AG04449 (cell line): ENCODE data around the gene FUBP3.

ENCODE experiments used
- CTCF ChIA-PET: fragments of 350-600 bp; formaldehyde crosslinking; extraction: SDS; loops from one replicate; lab custom pipeline; 2021; ENCODE audit warnings: antibody characterized with exemption; lab: Yijun Ruan, JAX
- POLR2A ChIA-PET: fragments of 400-600, 350-600 bp; formaldehyde crosslinking; extraction: SDS; loops from one replicate; lab custom pipeline; 2020; ENCODE audit warnings: antibody characterized with exemption, inconsistent platforms; lab: Yijun Ruan, JAX
- DNase-seq: peaks from one replicate; pipeline ENCODE4 v3.0.0-alpha.2; 2010; ENCODE audit warnings: low read depth, low spot score
- H3K4me3 ChIP-seq: 2 replicates; pipeline ENCODE4 v1.5.1; 2011; ENCODE audit warnings: low read depth, mild to moderate bottlenecking, control low read depth, low read length
- TF ChIP-seq, protein P1 (sequence below): IDR thresholded peaks from one replicate; pipeline ENCODE4 v1.5.1; 2011; ENCODE audit warnings: mild to moderate bottlenecking, moderate library complexity, low read length, control low read depth, inconsistent platforms; ENCODE audit not compliant: insufficient read depth; ENCODE audit errors: missing control alignments

The FUBP3 gene

DNA sequence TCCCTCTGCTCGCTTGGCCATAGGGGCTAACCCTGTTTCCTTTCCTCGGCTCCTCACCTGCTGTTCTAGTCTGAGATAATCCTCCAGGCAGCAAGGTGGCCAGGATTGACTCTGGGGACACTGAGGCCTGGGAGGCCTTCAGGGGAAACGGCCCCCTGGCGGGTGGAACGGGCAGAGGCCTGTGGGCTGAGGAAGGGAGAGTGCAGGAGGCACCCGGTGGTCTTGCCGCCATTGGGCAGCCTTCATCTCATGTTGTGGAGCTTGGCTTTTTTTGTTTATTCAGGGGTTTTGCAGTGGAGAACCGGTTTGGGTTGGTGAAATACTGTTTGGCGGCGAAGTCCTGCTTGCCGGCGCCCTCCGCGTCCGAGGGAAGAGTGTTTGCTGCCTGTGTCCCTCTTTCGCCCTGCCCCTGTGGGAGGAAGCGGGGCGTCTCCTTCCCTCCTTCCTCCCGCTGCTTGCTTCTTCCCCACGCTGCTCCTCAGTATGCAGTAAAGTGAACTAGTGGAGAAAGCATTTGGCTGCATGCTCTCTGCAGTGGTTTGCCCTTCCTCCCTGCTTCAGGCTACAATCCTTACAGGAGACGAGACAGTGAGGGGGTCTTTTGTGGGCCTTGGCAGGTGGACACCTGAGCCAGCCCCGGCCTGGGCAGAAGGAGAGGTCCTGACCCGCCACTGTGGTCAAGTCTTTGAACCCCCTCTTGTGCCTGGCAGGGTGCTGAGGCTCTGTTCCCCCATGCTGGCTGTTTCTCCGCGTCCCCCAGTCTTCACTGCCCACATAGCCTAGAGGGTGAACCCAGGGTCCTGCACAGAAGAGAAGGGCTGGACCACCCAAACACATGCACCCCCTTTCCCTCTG is 54.2 kb downstream of the FUBP3 start:
- POLR2A ChIA-PET, result no interaction called here
- DNase-seq, result no peak
- TF ChIP-seq, protein P1, sequence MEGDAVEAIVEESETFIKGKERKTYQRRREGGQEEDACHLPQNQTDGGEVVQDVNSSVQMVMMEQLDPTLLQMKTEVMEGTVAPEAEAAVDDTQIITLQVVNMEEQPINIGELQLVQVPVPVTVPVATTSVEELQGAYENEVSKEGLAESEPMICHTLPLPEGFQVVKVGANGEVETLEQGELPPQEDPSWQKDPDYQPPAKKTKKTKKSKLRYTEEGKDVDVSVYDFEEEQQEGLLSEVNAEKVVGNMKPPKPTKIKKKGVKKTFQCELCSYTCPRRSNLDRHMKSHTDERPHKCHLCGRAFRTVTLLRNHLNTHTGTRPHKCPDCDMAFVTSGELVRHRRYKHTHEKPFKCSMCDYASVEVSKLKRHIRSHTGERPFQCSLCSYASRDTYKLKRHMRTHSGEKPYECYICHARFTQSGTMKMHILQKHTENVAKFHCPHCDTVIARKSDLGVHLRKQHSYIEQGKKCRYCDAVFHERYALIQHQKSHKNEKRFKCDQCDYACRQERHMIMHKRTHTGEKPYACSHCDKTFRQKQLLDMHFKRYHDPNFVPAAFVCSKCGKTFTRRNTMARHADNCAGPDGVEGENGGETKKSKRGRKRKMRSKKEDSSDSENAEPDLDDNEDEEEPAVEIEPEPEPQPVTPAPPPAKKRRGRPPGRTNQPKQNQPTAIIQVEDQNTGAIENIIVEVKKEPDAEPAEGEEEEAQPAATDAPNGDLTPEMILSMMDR, result no peak
- CTCF ChIA-PET, result no interaction called here
- H3K4me3 ChIP-seq, result no peak overlapping the region

DNA sequence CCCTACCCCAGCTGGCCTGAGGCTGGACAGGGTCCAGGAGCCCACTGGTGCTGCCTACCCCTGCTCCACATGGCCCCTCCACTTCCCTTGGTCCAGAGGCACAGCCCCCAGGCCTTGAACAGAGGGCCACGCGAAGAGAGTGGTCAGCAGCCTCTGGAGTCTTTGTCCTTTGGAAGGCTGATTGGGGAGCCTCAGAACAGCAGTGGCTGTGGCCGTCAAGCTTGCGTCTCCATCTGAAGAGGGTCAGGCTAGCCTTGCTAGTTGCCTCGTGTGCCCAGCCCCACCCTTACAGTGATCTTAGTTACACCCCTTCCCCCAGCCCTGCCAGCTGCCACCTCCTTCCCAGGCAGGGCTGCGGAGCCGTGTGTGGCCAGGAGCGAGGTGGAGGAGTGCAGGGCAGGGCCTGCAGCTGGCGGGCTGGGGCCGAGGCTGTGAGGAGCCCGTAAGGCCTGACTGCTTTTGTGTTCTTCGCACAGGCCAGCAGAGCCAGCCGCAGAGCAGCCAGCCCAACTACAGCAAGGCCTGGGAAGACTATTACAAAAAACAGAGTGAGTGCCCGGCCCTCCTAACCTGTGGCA is 54.9 kb downstream of the FUBP3 start:
- DNase-seq, result no peak
- no peak overlapping the region for H3K4me3 ChIP-seq
- POLR2A ChIA-PET, result no interaction called here
- CTCF ChIA-PET, result no interaction called here
- TF ChIP-seq, protein P1, result no peak

DNA sequence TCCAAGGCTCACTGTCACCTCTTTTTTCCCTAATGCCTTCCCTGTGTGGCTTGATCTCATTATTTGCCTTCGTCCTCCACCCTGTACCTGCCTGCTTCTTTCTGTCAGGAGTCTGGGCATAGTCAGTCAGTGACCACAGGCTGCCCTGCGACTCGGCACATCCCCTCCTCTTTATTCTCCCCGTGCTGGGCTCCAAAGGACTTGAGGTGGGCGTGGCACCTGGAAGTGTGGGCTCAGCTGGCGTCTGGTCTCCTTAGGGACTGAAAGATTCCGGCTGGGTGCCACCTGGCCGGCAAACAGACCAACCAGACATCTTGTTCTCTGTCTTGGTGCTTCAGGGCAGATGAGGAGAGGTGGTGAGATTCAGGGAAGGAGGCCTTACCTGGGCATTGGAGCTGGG is 55.4 kb downstream of the FUBP3 start:
- TF ChIP-seq, protein P1, result no peak
- CTCF ChIA-PET, result no interaction called here

DNA sequence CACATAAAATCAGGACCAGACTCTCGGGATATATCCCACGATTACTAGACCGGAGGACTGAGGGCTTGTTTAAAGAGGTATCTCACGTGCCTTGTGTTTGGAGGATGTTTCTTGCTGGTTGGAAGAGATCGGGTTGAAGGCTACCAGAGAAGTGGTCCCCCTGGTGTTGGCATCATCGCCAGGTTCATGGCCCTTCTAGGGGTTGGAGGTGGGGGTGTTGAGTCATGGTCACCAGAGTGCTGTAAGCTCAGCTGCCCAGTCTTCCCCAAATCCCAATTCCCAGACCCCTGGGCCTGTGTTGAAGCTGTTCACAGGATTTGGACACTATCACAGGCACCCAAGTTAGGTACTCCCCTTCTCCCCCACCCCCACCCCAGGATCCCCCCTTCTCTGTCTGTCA is 55.9 kb downstream of the FUBP3 start:
- DNase-seq, result no peak
- POLR2A ChIA-PET, result no interaction called here
- TF ChIP-seq, protein P1, result no peak
- CTCF ChIA-PET, result no interaction called here
- H3K4me3 ChIP-seq, result no peak overlapping the region

More for the DNA sequence above, 55.4 kb downstream of the FUBP3 start:
- POLR2A ChIA-PET, result no interaction called here
- DNase-seq, result no peak
- no peak overlapping the region for H3K4me3 ChIP-seq

DNA sequence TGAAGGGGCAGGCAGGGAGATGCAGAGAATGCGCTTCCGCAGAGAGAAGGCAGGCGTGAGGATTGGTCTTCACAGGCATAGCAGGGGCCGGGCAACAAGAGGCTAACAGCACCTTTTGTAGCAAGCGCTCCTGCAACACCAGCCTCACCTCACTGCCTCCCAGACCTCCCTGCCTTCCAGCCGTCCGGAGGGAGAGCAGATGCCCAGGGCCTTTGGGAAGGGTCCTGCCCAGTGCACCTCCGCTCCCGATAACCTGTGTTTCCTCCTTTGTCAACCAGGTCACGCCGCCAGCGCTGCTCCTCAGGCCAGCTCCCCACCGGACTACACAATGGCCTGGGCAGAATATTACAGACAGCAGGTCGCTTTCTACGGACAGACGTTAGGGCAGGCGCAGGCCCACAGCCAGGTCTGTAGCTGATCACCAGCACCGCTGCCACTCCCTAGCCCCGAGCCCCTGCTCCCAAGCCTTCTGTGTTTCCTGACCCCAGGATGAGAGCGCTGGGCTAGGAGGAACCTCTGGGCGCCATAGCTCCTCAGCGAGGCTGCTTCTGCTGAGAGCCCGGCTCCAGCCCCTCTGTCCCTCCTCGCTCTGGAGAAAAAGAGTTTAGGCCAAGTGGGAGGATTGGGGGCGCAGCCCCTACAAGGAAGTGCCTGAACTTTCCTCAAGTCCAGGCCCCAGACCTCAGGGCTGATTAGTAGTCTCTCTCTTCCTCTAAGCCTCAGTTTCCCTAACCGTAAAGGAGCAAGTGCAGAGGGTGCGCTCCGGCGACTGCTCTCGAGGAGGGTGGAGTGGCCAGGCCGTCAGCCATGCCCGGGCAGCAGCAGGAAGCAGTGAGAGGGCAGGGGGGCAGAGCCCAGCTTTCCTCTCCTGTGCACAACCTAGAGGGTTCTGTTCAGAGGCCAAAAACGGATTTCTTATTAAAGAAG is 56.6 kb downstream of the FUBP3 start:
- POLR2A ChIA-PET, result no interaction called here
- TF ChIP-seq, protein P1, result no peak
- CTCF ChIA-PET, result no interaction called here

More for the DNA sequence above, 56.6 kb downstream of the FUBP3 start:
- no peak for DNase-seq
- H3K4me3 ChIP-seq, result no peak overlapping the region
